Cortex of kidney (tissue), 1 donor: Measurements from ENCODE around the gene GAB1.

Source experiments
- DNase-seq: peaks from one replicate; lab custom pipeline; 2025; lab: John Stamatoyannopoulos, UW

The GAB1 gene

GRCh38 chr4:143358923-143359643 is 22.4 kb downstream of the GAB1 start:
- no peak for DNase-seq

GRCh38 chr4:143359644-143360193 is 23.0 kb downstream of the GAB1 start:
- DNase-seq, result no peak

GRCh38 chr4:143360838-143361625 is 24.4 kb downstream of the GAB1 start:
- DNase-seq, result no peak

GRCh38 chr4:143362349-143363046 is 25.8 kb downstream of the GAB1 start:
- DNase-seq, result no peak

- DNase-seq, result no peak
Measured at GRCh38 chr4:143363332-143363731, 26.7 kb downstream of the GAB1 start.

- DNase-seq, result no peak
Measured at GRCh38 chr4:143364063-143364462, 27.4 kb downstream of the GAB1 start.

GRCh38 chr4:143367863-143368262 is 31.2 kb downstream of the GAB1 start:
- no peak for DNase-seq

- DNase-seq, result no peak
Measured at GRCh38 chr4:143369552-143369951, 32.9 kb downstream of the GAB1 start.

GRCh38 chr4:143372093-143372915 is 35.6 kb downstream of the GAB1 start:
- no peak for DNase-seq

- DNase-seq, result no peak
Measured at GRCh38 chr4:143374255-143374654, 37.6 kb downstream of the GAB1 start.

- DNase-seq, result no peak
Measured at GRCh38 chr4:143374771-143375170, 38.1 kb downstream of the GAB1 start.

- no peak for DNase-seq
Measured at GRCh38 chr4:143375326-143376073, 38.8 kb downstream of the GAB1 start.

GRCh38 chr4:143377611-143378099 is 41.0 kb downstream of the GAB1 start:
- DNase-seq, result no peak

GRCh38 chr4:143380629-143381028 is 44.0 kb downstream of the GAB1 start:
- no peak for DNase-seq

GRCh38 chr4:143381189-143382118 is 44.8 kb downstream of the GAB1 start:
- DNase-seq, result no peak

GRCh38 chr4:143382596-143382995 is 45.9 kb downstream of the GAB1 start:
- no peak for DNase-seq

- DNase-seq, result no peak
Measured at GRCh38 chr4:143383005-143383574, 46.4 kb downstream of the GAB1 start.

- DNase-seq, result no peak
Measured at GRCh38 chr4:143384381-143384994, 47.8 kb downstream of the GAB1 start.

GRCh38 chr4:143386812-143387211 is 50.1 kb downstream of the GAB1 start:
- no peak for DNase-seq
